Panc1 (cell line): ENCODE results near the gene DLG2. TPM values are rescaled to one million over a fixed set of nuclear protein-coding genes. Genes with fewer than 3 reads are reported as not detected.

Source experiments
- ATAC-seq: fragments of 200-7000 bp; cut with Tn5 transposase; 2 replicates; pipeline ENCODE4 v1.9.1; 2020; ENCODE audit warnings: mild to moderate bottlenecking, moderate library complexity
- BruUV-seq: library from RNA; stranded (reverse); fragments of 400-500 nt; replicated peaks from 2 replicates; lab custom pipeline; 2021; lab: Mats Ljungman, UMichigan
- CTCF ChIA-PET: fragments of 300-600 bp; sonication (Branson Sonifier 250); formaldehyde crosslinking; loops from one replicate; lab custom pipeline; 2022; ENCODE audit warnings: antibody characterized with exemption; lab: Charles Lee
- POLR2A ChIA-PET: fragments of 300-600 bp; sonication (Branson Sonifier 250); formaldehyde crosslinking; loops from one replicate; lab custom pipeline; 2022; ENCODE audit warnings: antibody characterized with exemption; lab: Charles Lee
- DNase-seq: peaks from one replicate; pipeline ENCODE4 v3.0.0-alpha.2; 2010; ENCODE audit warnings: low read depth, low spot score
- H3K27ac ChIP-seq: 2 replicates; pipeline ENCODE4 v1.5.1; 2011; ENCODE audit warnings: mild to moderate bottlenecking, low read length, inconsistent platforms
- H3K27me3 ChIP-seq: fragments of 200-500 bp; sonication (Bioruptor generic); 2 replicates; pipeline ENCODE4 v1.6.0; 2014; ENCODE audit warnings: low read length, inconsistent platforms; ENCODE audit not compliant: control insufficient read depth, insufficient read depth
- H3K36me3 ChIP-seq: fragments of 200-500 bp; sonication (Bioruptor generic); 2 replicates; pipeline ENCODE4 v1.5.1; 2014; ENCODE audit warnings: inconsistent platforms, mild to moderate bottlenecking, low read length, moderate library complexity; ENCODE audit not compliant: control insufficient read depth, insufficient read depth
- H3K4me1 ChIP-seq: 2 replicates; pipeline ENCODE4 v1.5.1; 2011; ENCODE audit warnings: inconsistent platforms, mild to moderate bottlenecking, low read length, moderate library complexity; ENCODE audit not compliant: control insufficient read depth, insufficient read depth
- H3K4me3 ChIP-seq, 2 experiments: 2 replicates each; pipeline ENCODE4 v1.5.1; 2011 to 2012; ENCODE audit warnings: low read depth in 2 of 2, low read length in 2 of 2, mild to moderate bottlenecking in 2 of 2, inconsistent platforms in 1 of 2, moderate library complexity in 1 of 2
- H3K9me3 ChIP-seq: fragments of 200-500 bp; sonication (Bioruptor generic); 2 replicates; pipeline ENCODE4 v1.5.1; 2014; ENCODE audit warnings: low read depth, mild to moderate bottlenecking, inconsistent platforms, low read length, moderate library complexity; ENCODE audit not compliant: control insufficient read depth, insufficient read depth
- CTCF ChIP-seq: fragments of 450-650 bp; IDR thresholded peaks from 2 replicates; pipeline ENCODE4 v1.5.1; 2017; ENCODE audit warnings: mild to moderate bottlenecking
- POLR2AphosphoS5 ChIP-seq: IDR thresholded peaks from 2 replicates; pipeline ENCODE4 v1.6.1; 2012; ENCODE audit warnings: mild to moderate bottlenecking, low read depth, low read length, moderate library complexity
- REST ChIP-seq, 2 experiments: IDR thresholded peaks; 2 replicates each; pipeline ENCODE4 v1.6.1; 2011 to 2012; ENCODE audit warnings: low read depth in 2 of 2, control low read depth in 1 of 2, low read length in 1 of 2, mild to moderate bottlenecking in 1 of 2, moderate library complexity in 1 of 2; ENCODE audit not compliant: insufficient read depth in 1 of 2
- SIN3A ChIP-seq: IDR thresholded peaks from 2 replicates; pipeline ENCODE4 v1.6.1; 2012; ENCODE audit warnings: low read depth, mild to moderate bottlenecking, low read length, moderate library complexity, borderline replicate concordance; ENCODE audit not compliant: insufficient read depth
- TCF7L2 ChIP-seq: IDR thresholded peaks from 2 replicates; pipeline ENCODE4 v1.6.1; 2011; ENCODE audit warnings: mild to moderate bottlenecking, low read depth, low read length, inconsistent platforms
- in situ Hi-C: cut with HindIII; loops from 2 replicates; pipeline ENCODE4 v1.10.0; 2016; ENCODE audit warnings: low sequenced_read_pairs, low pct_unique_long_range_greater_than_20kb
- intact Hi-C: fragments of 100-400 bp; cut with micrococcal nuclease; formaldehyde crosslinking; loops from one replicate; pipeline ENCODE4 v1.10.0; 2022; ENCODE audit not compliant: unreplicated experiment
- total RNA-seq: library from RNA; stranded (reverse); gene quantifications from one replicate; pipeline ENCODE4 v1.2.1, GENCODE V29; 2021; ENCODE audit not compliant: unreplicated experiment

Gene DLG2
- total RNA-seq, 1 experiment from 2014 or later: 4.2 TPM

- H3K36me3 ChIP-seq: no peaks in the 10 kb centered on the region
- no peak for ATAC-seq
- in situ Hi-C loops (no loop called here), intact Hi-C loops (no loop called here)
- H3K27ac ChIP-seq: no peak overlapping the region
- H3K27me3 ChIP-seq: no peaks in the 10 kb centered on the region
- ChIA-PET POLR2A (no interaction called here), CTCF (no interaction called here)
- TF ChIP-seq SIN3A: no peak
- no peak for TF ChIP-seq TCF7L2
- TF ChIP-seq POLR2AphosphoS5: no peak
- TF ChIP-seq CTCF: no peak
- no peak for TF ChIP-seq REST (IDR thresholded peaks at IDR 0.05; ENCODE audit: insufficient read depth in 1 of 2, low read depth in 2 of 2, low read length in 1 of 2)
- DNase-seq: no peak
- H3K4me1 ChIP-seq: no peaks in the 10 kb centered on the region
- H3K4me3 ChIP-seq: no peak overlapping the region
- BruUV-seq: no TSS peak
- no peaks in the 10 kb centered on the region for H3K9me3 ChIP-seq
These were observed 358.0 kb downstream of the DLG2 start for GRCh38 chr11:85269109-85269508.

- intact Hi-C loops: no loop called here
- no peak for ATAC-seq
- no TSS peak for BruUV-seq
- ChIA-PET CTCF (no interaction called here), POLR2A (no interaction called here)
- DNase-seq: no peak
- Histone ChIP-seq H3K36me3 (no peaks in the 10 kb centered on the region), H3K9me3 (no peaks in the 10 kb centered on the region), H3K27ac (no peak overlapping the region), H3K4me1 (no peaks in the 10 kb centered on the region), H3K4me3 (no peak overlapping the region), H3K27me3 (no peaks in the 10 kb centered on the region)
- TF ChIP-seq SIN3A: no peak
- TF ChIP-seq CTCF: no peak
- TF ChIP-seq POLR2AphosphoS5: no peak
- TF ChIP-seq REST (IDR thresholded peaks at IDR 0.05; ENCODE audit: insufficient read depth in 1 of 2, low read depth in 2 of 2, low read length in 1 of 2): no peak
- TF ChIP-seq TCF7L2: no peak
- in situ Hi-C loops: no loop called here
These were observed 360.5 kb downstream of the DLG2 start for GRCh38 chr11:85266646-85267045.
